ENCODE measurements around the gene ABCB11. TPM values are rescaled to one million over a fixed set of nuclear protein-coding genes. Genes with fewer than 3 reads are reported as not detected.

ABCB11 gene
- total RNA-seq, 4 donors from 2014 or later = 0.06 TPM; not detected in 3

DNA sequence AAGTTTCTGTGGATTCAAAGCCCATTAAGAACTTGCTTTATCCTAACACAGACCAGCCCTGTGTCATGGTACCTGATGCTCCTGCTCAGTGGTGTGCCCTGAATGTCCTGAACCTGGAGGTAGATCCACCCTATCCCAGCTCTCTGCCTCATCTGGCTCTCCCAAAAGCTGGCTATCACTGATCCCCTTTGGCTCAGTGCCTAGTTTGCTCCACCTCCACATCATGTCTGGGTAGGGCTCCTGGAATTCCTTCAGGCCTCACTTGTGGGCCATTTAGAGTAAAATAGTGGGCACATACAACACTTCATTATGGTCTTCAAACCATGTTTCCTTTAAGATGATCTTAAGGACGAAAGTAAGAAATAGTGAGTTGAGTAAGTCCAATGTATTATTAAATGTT lies 4.8 kb upstream of the ABCB11 start:
- TF ChIP-seq, protein P1, sequence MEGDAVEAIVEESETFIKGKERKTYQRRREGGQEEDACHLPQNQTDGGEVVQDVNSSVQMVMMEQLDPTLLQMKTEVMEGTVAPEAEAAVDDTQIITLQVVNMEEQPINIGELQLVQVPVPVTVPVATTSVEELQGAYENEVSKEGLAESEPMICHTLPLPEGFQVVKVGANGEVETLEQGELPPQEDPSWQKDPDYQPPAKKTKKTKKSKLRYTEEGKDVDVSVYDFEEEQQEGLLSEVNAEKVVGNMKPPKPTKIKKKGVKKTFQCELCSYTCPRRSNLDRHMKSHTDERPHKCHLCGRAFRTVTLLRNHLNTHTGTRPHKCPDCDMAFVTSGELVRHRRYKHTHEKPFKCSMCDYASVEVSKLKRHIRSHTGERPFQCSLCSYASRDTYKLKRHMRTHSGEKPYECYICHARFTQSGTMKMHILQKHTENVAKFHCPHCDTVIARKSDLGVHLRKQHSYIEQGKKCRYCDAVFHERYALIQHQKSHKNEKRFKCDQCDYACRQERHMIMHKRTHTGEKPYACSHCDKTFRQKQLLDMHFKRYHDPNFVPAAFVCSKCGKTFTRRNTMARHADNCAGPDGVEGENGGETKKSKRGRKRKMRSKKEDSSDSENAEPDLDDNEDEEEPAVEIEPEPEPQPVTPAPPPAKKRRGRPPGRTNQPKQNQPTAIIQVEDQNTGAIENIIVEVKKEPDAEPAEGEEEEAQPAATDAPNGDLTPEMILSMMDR (IDR thresholded peaks at IDR 0.05) = no peak
- WGBS = 83% methylated on average over 1 of the region's 1 CpG
- Histone ChIP-seq H3K27me3 (no peaks in the 10 kb centered on the region), H3K36me3 (no peaks in the 10 kb centered on the region), H3K4me3 (no peak overlapping the region), H3K4me1 (no peaks in the 10 kb centered on the region), H3K9me3 (no peaks in the 10 kb centered on the region), H3K27ac (replicated peaks in 1 of 4) (no peak overlapping the region)
- no peak for DNase-seq (ENCODE audit: extremely low spot score)
- intact Hi-C loops (cut with DNase I) = no loop called here

DNA sequence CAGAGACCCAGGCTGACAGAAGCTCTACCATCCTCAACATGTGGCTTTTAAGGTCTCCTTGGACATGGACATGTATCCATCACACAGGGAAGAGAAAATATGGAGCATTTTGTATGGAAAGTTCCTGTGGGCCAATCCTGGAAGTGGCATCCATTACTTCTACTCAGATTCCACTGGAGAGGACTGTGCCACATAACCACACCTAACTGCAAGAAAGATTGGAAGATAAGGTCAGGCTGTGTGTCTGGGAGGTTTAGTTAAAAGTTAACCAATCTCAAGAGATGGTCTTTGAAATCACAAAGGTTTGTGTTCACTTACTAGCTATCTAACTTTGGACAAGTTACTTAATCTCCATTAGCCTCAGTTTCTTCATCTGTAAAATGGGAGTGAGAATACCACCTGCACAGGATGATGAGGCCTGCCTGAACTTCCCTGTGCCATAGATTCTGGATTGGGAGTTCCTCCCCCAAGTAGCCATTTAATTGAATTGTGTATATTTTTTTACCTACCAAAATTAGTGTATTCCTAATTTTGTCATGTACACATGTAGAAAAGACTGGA lies 3.9 kb upstream of the ABCB11 start:
- no peak overlapping the region for H3K27ac ChIP-seq (replicated peaks in 1 of 4)
- no peaks in the 10 kb centered on the region for H3K9me3 ChIP-seq
- intact Hi-C loops (cut with DNase I) = no loop called here
- no peaks in the 10 kb centered on the region for H3K36me3 ChIP-seq
- no peaks in the 10 kb centered on the region for H3K4me1 ChIP-seq
- H3K27me3 ChIP-seq = no peaks in the 10 kb centered on the region
- no peak for TF ChIP-seq POLR2AphosphoS5 (IDR thresholded peaks at IDR 0.05)
- TF ChIP-seq, protein P1 (IDR thresholded peaks at IDR 0.05) = no peak
- TF ChIP-seq EP300 (IDR thresholded peaks at IDR 0.05) = no peak
- no peak for TF ChIP-seq POLR2A (IDR thresholded peaks at IDR 0.05; ENCODE audit: low read depth)
- no peak for DNase-seq (ENCODE audit: extremely low spot score)
- no peak overlapping the region for H3K4me3 ChIP-seq

DNA sequence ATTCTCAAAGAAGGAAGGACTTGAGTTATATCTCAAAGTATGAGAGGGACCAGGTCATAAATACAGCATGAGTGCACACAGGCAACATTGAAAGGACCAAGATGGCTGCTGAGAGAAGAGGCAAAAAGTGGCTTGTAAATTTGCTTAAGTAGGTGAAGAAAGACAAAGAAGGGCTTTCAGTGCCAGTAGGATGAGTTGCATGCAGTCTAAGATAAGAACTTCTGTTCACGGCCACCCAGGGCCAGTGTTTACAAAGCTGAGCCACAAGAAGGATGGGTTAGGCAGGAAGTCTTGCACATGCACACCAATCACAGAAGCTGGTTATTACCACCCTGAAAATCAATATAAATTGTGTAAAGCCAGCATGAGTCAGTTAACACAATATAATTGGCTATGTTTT lies 3.1 kb upstream of the ABCB11 start:
- DNase-seq (ENCODE audit: extremely low spot score) = no peak
- Histone ChIP-seq H3K36me3 (no peaks in the 10 kb centered on the region), H3K4me1 (no peaks in the 10 kb centered on the region), H3K4me3 (no peak overlapping the region), H3K27ac (replicated peaks in 1 of 4) (no peak overlapping the region), H3K9me3 (no peaks in the 10 kb centered on the region), H3K27me3 (no peaks in the 10 kb centered on the region)
- WGBS = 55% methylated on average over 1 of the region's 1 CpG
- TF ChIP-seq POLR2A (IDR thresholded peaks at IDR 0.05; ENCODE audit: low read depth) = no peak
- no peak for TF ChIP-seq EP300 (IDR thresholded peaks at IDR 0.05)
- TF ChIP-seq, protein P1 (IDR thresholded peaks at IDR 0.05) = no peak
- intact Hi-C loops (cut with DNase I) = no loop called here

DNA sequence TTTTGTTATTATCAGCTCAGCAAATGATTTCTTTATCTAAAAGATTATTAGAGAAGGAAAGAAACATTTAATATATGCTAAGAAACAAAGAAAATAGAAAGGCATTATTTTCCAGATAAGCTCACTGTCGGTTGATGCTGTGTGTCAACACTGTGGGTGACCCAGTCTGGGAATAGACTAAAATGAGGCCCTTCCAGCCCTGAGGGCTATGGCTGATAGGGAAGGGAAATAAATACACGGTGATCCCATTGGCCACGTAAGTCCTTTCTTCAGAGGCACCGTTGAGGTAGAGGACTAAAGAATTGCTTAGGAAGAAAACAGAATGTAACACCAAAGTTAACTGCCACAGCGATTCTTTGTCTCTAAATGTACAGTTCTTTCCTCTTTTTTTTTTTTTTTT lies 1.8 kb downstream of the ABCB11 start:
- intact Hi-C loops (cut with DNase I) = no loop called here
- 68% methylated on average over 5 of the region's 5 CpGs for WGBS

DNA sequence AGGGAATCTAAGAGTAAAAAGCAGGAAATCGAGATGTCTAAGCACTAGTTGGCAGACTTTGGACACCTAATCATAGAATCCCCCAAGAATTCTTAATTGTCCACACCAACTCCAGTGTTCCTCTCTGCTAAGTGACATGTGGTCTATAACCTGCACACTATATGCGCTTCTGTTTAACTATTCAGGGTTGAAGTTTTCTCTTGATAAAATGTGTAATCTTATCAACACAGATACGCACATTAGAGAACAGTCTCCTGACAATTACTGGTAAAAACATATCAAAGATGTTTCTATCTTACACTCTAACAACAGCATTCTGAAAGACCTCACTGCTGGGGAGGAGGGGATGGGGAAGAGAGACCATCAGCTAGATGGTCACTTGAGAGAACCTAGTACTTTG lies 3.9 kb downstream of the ABCB11 start:
- Histone ChIP-seq H3K4me1 (no peaks in the 10 kb centered on the region), H3K27me3 (no peaks in the 10 kb centered on the region), H3K27ac (replicated peaks in 1 of 4) (no peak overlapping the region), H3K36me3 (no peaks in the 10 kb centered on the region), H3K4me3 (no peak overlapping the region), H3K9me3 (no peaks in the 10 kb centered on the region)
- DNase-seq (ENCODE audit: extremely low spot score) = no peak
- intact Hi-C loops (cut with DNase I) = no loop called here
- 83% methylated on average over 3 of the region's 3 CpGs for WGBS
- TF ChIP-seq POLR2AphosphoS5 (IDR thresholded peaks at IDR 0.05) = no peak
- no peak for TF ChIP-seq POLR2A (IDR thresholded peaks at IDR 0.05; ENCODE audit: low read depth)
- TF ChIP-seq, protein P1 (IDR thresholded peaks at IDR 0.05) = no peak
- no peak for TF ChIP-seq EP300 (IDR thresholded peaks at IDR 0.05)

More for the DNA sequence above, 1.8 kb downstream of the ABCB11 start:
- no peaks in the 10 kb centered on the region for H3K9me3 ChIP-seq
- H3K4me1 ChIP-seq = no peaks in the 10 kb centered on the region
- H3K4me3 ChIP-seq = no peak overlapping the region
- H3K36me3 ChIP-seq = no peaks in the 10 kb centered on the region
- H3K27me3 ChIP-seq = no peaks in the 10 kb centered on the region
- DNase-seq (ENCODE audit: extremely low spot score) = no peak
- no peak overlapping the region for H3K27ac ChIP-seq (replicated peaks in 1 of 4)
- TF ChIP-seq EP300 (IDR thresholded peaks at IDR 0.05) (no peak), POLR2AphosphoS5 (IDR thresholded peaks at IDR 0.05) (no peak), POLR2A (IDR thresholded peaks at IDR 0.05; ENCODE audit: low read depth) (no peak)
- TF ChIP-seq, protein P1 (IDR thresholded peaks at IDR 0.05) = no peak
